OCI-M1 (cell line): ENCODE results near the gene EIF4E1B.

Experiments used
- DNase-seq: peaks from one replicate; lab custom pipeline; 2025; lab: John Stamatoyannopoulos, UW

EIF4E1B gene

GRCh38 chr5:176606032-176606431, 24.4 kb upstream of the EIF4E1B start:
- no peak for DNase-seq

GRCh38 chr5:176606875-176607274, 23.6 kb upstream of the EIF4E1B start:
- DNase-seq = no peak

- no peak for DNase-seq
Observed at GRCh38 chr5:176608142-176608705, 22.3 kb upstream of the EIF4E1B start.

- no peak for DNase-seq
Observed at GRCh38 chr5:176608937-176609723, 21.3 kb upstream of the EIF4E1B start.

GRCh38 chr5:176609724-176610434, 20.6 kb upstream of the EIF4E1B start, which contains the start of gene GPRIN1:
Gene GPRIN1, minus strand, starts transcription at chr5:176610156. Its CDS starts 10,322 bp downstream, at chr5:176599834.
- peak; percentile 76 for DNase-seq

- DNase-seq = no peak
Observed at GRCh38 chr5:176610435-176610773, 20.1 kb upstream of the EIF4E1B start.

GRCh38 chr5:176611435-176611834, 19.0 kb upstream of the EIF4E1B start:
- DNase-seq = peak; percentile 85

GRCh38 chr5:176612008-176612407, 18.5 kb upstream of the EIF4E1B start:
- DNase-seq = no peak

GRCh38 chr5:176612855-176613254, 17.6 kb upstream of the EIF4E1B start:
- DNase-seq = no peak

- no peak for DNase-seq
Observed at GRCh38 chr5:176614805-176615478, 15.5 kb upstream of the EIF4E1B start.

- DNase-seq = no peak
Observed at GRCh38 chr5:176616511-176616910, 14.0 kb upstream of the EIF4E1B start.

- no peak for DNase-seq
Observed at GRCh38 chr5:176618783-176619182, 11.7 kb upstream of the EIF4E1B start.

GRCh38 chr5:176619203-176619568, 11.3 kb upstream of the EIF4E1B start:
- DNase-seq = no peak

- DNase-seq = no peak
Observed at GRCh38 chr5:176619569-176620332, 10.7 kb upstream of the EIF4E1B start.

- DNase-seq = peak; percentile 26
Observed at GRCh38 chr5:176620333-176620981, 10.0 kb upstream of the EIF4E1B start.

- DNase-seq = peak; percentile 37
Observed at GRCh38 chr5:176621661-176622079, 8.8 kb upstream of the EIF4E1B start.

GRCh38 chr5:176624142-176624541, 6.3 kb upstream of the EIF4E1B start:
- DNase-seq = no peak

- no peak for DNase-seq
Observed at GRCh38 chr5:176624938-176625337, 5.5 kb upstream of the EIF4E1B start.

- no peak for DNase-seq
Observed at GRCh38 chr5:176625512-176625911, 5.0 kb upstream of the EIF4E1B start.

- no peak for DNase-seq
Observed at GRCh38 chr5:176625966-176626875, 4.3 kb upstream of the EIF4E1B start.
